ENCODE measurements around the gene PRDM16.

The PRDM16 gene

GRCh38 chr1:3382326-3383057 is 313.5 kb downstream of the PRDM16 start (continued):
- TF ChIP-seq TSHZ2 (CRISPR knock-in tag; IDR thresholded peaks at IDR 0.05) (no peak), TCF4 (CRISPR knock-in tag; IDR thresholded peaks at IDR 0.05; ENCODE audit: borderline replicate concordance) (no peak), ZNF70 (CRISPR knock-in tag; IDR thresholded peaks at IDR 0.05) (no peak)

DNA sequence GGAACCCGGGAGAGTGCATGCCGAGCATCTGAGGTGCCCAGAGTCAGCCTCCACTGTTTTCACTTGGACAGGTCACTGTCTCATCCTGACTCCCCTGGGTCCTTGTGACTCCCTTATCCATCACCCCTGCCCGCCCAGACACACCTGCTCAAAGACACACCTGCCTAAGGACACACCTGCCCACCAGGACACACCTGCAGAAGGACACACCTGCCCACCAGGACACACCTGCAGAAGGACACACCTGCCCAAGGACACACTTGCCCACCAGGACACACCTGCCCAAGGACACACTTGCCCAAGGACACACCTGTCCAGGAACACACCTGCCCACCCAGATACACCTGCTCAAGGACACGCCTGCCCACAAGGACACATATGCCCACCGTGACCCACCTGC is 314.7 kb downstream of the PRDM16 start:
- ATAC-seq, result no peak
- TF ChIP-seq TSHZ2 (CRISPR knock-in tag; IDR thresholded peaks at IDR 0.05) (no peak), GLIS3 (CRISPR knock-in tag; IDR thresholded peaks at IDR 0.05) (no peak), ZNF70 (CRISPR knock-in tag; IDR thresholded peaks at IDR 0.05) (no peak), TCF4 (CRISPR knock-in tag; IDR thresholded peaks at IDR 0.05; ENCODE audit: borderline replicate concordance) (no peak), ZFP3 (CRISPR knock-in tag; IDR thresholded peaks at IDR 0.05) (no peak), CREB5 (CRISPR knock-in tag; IDR thresholded peaks at IDR 0.05; ENCODE audit: low read depth) (no peak), PATZ1 (CRISPR knock-in tag; IDR thresholded peaks at IDR 0.05; ENCODE audit: borderline replicate concordance) (no peak), ESRRG (CRISPR knock-in tag; IDR thresholded peaks at IDR 0.05) (no peak), ISL1 (CRISPR knock-in tag; IDR thresholded peaks at IDR 0.05) (no peak), POU6F1 (CRISPR knock-in tag; IDR thresholded peaks at IDR 0.05; ENCODE audit: borderline replicate concordance, low read depth) (no peak), ZNF8 (CRISPR knock-in tag; IDR thresholded peaks at IDR 0.05) (no peak), ZNF565 (CRISPR knock-in tag; conservative IDR thresholded peaks at IDR 0.05; ENCODE audit: low read depth) (no peak), OSR1 (CRISPR knock-in tag; IDR thresholded peaks at IDR 0.05) (no peak), ZC3H10 (CRISPR knock-in tag; IDR thresholded peaks at IDR 0.05) (no peak)

DNA sequence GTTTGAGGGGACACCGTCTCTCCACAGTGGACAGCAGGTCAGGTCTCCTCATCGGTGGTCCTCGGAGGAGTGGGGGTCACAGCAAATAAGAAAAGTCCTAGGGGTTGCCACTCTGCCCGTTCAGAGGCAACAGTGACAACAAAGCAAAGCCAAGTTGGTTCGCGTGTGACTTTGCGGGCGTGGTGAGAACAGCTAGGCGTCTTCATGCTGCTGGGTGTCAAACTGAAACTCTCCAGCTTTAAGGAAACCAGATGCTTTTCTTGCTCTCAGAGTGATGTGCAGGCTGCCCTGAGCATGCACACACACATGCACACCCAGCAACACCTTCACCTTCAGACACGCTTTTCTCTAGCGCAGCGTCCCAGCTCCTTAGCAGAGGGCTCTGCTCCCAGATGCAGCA is 315.4 kb downstream of the PRDM16 start:
- no peak; the same call in 2 of the 3 replicates for ATAC-seq
- no peak for TF ChIP-seq CSDC2 (CRISPR knock-in tag; IDR thresholded peaks at IDR 0.05)
- TF ChIP-seq ZNF8 (CRISPR knock-in tag; IDR thresholded peaks at IDR 0.05), result no peak
- no peak for TF ChIP-seq TSHZ2 (CRISPR knock-in tag; IDR thresholded peaks at IDR 0.05)
- TF ChIP-seq OSR1 (CRISPR knock-in tag; IDR thresholded peaks at IDR 0.05), result no peak
- no peak for TF ChIP-seq TOX (CRISPR knock-in tag; IDR thresholded peaks at IDR 0.05; ENCODE audit: borderline replicate concordance)
- no peak for TF ChIP-seq PPARA (CRISPR knock-in tag; IDR thresholded peaks at IDR 0.05; ENCODE audit: borderline replicate concordance)
- no peak for TF ChIP-seq CREB5 (CRISPR knock-in tag; IDR thresholded peaks at IDR 0.05; ENCODE audit: low read depth)
- no peak for TF ChIP-seq PATZ1 (CRISPR knock-in tag; IDR thresholded peaks at IDR 0.05; ENCODE audit: borderline replicate concordance)
- TF ChIP-seq ZNF70 (CRISPR knock-in tag; IDR thresholded peaks at IDR 0.05), result no peak
- no peak for TF ChIP-seq BACH2 (CRISPR knock-in tag; IDR thresholded peaks at IDR 0.05; ENCODE audit: borderline replicate concordance)
- no peak for TF ChIP-seq ARNTL (CRISPR knock-in tag; IDR thresholded peaks at IDR 0.05; ENCODE audit: borderline replicate concordance, low read depth)
